ENCODE data around the gene GFI1.

The GFI1 gene

GRCh38 chr1:92478393-92478792 lies 8.3 kb downstream of the GFI1 start:
- TF ChIP-seq TAF1 (IDR thresholded peaks at IDR 0.05; ENCODE audit: borderline replicate concordance, low read depth, low read length): no peak
- no peak for TF ChIP-seq POLR2A (IDR thresholded peaks at IDR 0.05; ENCODE audit: low read depth, low read length)
- no peak for TF ChIP-seq POLR2AphosphoS5 (IDR thresholded peaks at IDR 0.05; ENCODE audit: low read depth, low read length)
- DNase-seq (ENCODE audit: insufficient read length) (no peak), FAIRE-seq (no peak)

GRCh38 chr1:92476071-92476631 lies 10.6 kb downstream of the GFI1 start:
- DNase-seq (ENCODE audit: insufficient read length) (peak; percentile 27), FAIRE-seq (peak; percentile 86)
- no peak for TF ChIP-seq POLR2A (IDR thresholded peaks at IDR 0.05; ENCODE audit: low read depth, low read length)
- no peak for TF ChIP-seq TAF1 (IDR thresholded peaks at IDR 0.05; ENCODE audit: borderline replicate concordance, low read depth, low read length)
- TF ChIP-seq POLR2AphosphoS5 (IDR thresholded peaks at IDR 0.05; ENCODE audit: low read depth, low read length): no peak

- FAIRE-seq: peak; percentile 54
- no peak for TF ChIP-seq TAF1 (IDR thresholded peaks at IDR 0.05; ENCODE audit: borderline replicate concordance, low read depth, low read length)
- no peak for TF ChIP-seq POLR2AphosphoS5 (IDR thresholded peaks at IDR 0.05; ENCODE audit: low read depth, low read length)
- TF ChIP-seq POLR2A (IDR thresholded peaks at IDR 0.05; ENCODE audit: low read depth, low read length): no peak
- DNase-seq (ENCODE audit: insufficient read length): no peak
Measured at GRCh38 chr1:92475029-92475428, 11.7 kb downstream of the GFI1 start.

GRCh38 chr1:92473781-92474495 lies 12.8 kb downstream of the GFI1 start:
- DNase-seq (ENCODE audit: insufficient read length) (no peak), FAIRE-seq (peak; percentile 73)
- TF ChIP-seq TAF1 (IDR thresholded peaks at IDR 0.05; ENCODE audit: borderline replicate concordance, low read depth, low read length) (no peak), POLR2AphosphoS5 (IDR thresholded peaks at IDR 0.05; ENCODE audit: low read depth, low read length) (no peak), POLR2A (IDR thresholded peaks at IDR 0.05; ENCODE audit: low read depth, low read length) (no peak)

- TF ChIP-seq POLR2A (IDR thresholded peaks at IDR 0.05; ENCODE audit: low read depth, low read length): no peak
- no peak for TF ChIP-seq POLR2AphosphoS5 (IDR thresholded peaks at IDR 0.05; ENCODE audit: low read depth, low read length)
- no peak for TF ChIP-seq TAF1 (IDR thresholded peaks at IDR 0.05; ENCODE audit: borderline replicate concordance, low read depth, low read length)
- FAIRE-seq: no peak
- DNase-seq (ENCODE audit: insufficient read length): no peak
Measured at GRCh38 chr1:92470216-92470615, 16.5 kb downstream of the GFI1 start.

- no peak for TF ChIP-seq POLR2A (IDR thresholded peaks at IDR 0.05; ENCODE audit: low read depth, low read length)
- no peak for TF ChIP-seq POLR2AphosphoS5 (IDR thresholded peaks at IDR 0.05; ENCODE audit: low read depth, low read length)
- TF ChIP-seq TAF1 (IDR thresholded peaks at IDR 0.05; ENCODE audit: borderline replicate concordance, low read depth, low read length): no peak
- DNase-seq (ENCODE audit: insufficient read length) (no peak), FAIRE-seq (no peak)
Measured at GRCh38 chr1:92466683-92467352, 19.9 kb downstream of the GFI1 start.

- FAIRE-seq (no peak), DNase-seq (ENCODE audit: insufficient read length) (no peak)
- TF ChIP-seq POLR2AphosphoS5 (IDR thresholded peaks at IDR 0.05; ENCODE audit: low read depth, low read length) (no peak), POLR2A (IDR thresholded peaks at IDR 0.05; ENCODE audit: low read depth, low read length) (no peak), TAF1 (IDR thresholded peaks at IDR 0.05; ENCODE audit: borderline replicate concordance, low read depth, low read length) (no peak)
Measured at GRCh38 chr1:92465256-92465647, 21.5 kb downstream of the GFI1 start.

- TF ChIP-seq TAF1 (IDR thresholded peaks at IDR 0.05; ENCODE audit: borderline replicate concordance, low read depth, low read length) (no peak), POLR2A (IDR thresholded peaks at IDR 0.05; ENCODE audit: low read depth, low read length) (no peak)
- DNase-seq (ENCODE audit: insufficient read length) (no peak), FAIRE-seq (no peak)
Measured at GRCh38 chr1:92464588-92465255, 22.0 kb downstream of the GFI1 start.

GRCh38 chr1:92461364-92462097 lies 25.2 kb downstream of the GFI1 start:
- DNase-seq (ENCODE audit: insufficient read length) (no peak), FAIRE-seq (peak; percentile 74)
- TF ChIP-seq TAF1 (IDR thresholded peaks at IDR 0.05; ENCODE audit: borderline replicate concordance, low read depth, low read length) (no peak), POLR2A (IDR thresholded peaks at IDR 0.05; ENCODE audit: low read depth, low read length) (no peak)

GRCh38 chr1:92459871-92460320 lies 26.8 kb downstream of the GFI1 start:
- DNase-seq (ENCODE audit: insufficient read length): no peak
- peak; percentile 67 for FAIRE-seq
- TF ChIP-seq TAF1 (IDR thresholded peaks at IDR 0.05; ENCODE audit: borderline replicate concordance, low read depth, low read length) (no peak), POLR2A (IDR thresholded peaks at IDR 0.05; ENCODE audit: low read depth, low read length) (no peak), POLR2AphosphoS5 (IDR thresholded peaks at IDR 0.05; ENCODE audit: low read depth, low read length) (no peak)

- TF ChIP-seq POLR2A (IDR thresholded peaks at IDR 0.05; ENCODE audit: low read depth, low read length) (no peak), TAF1 (IDR thresholded peaks at IDR 0.05; ENCODE audit: borderline replicate concordance, low read depth, low read length) (no peak), POLR2AphosphoS5 (IDR thresholded peaks at IDR 0.05; ENCODE audit: low read depth, low read length) (no peak)
- DNase-seq (ENCODE audit: insufficient read length) (no peak), FAIRE-seq (no peak)
Measured at GRCh38 chr1:92458146-92458545, 28.6 kb downstream of the GFI1 start.

All from GM12892 (cell line).